HCT116 (cell line): ENCODE measurements around the gene CTNND2. TPM values are rescaled to one million over a fixed set of nuclear protein-coding genes. Genes with fewer than 3 reads are reported as not detected.

Experiments used
- ATAC-seq: fragments of 200-7000 bp; cut with Tn5 transposase; 2 replicates; pipeline ENCODE4 v1.9.1; 2020; ENCODE audit warnings: mild to moderate bottlenecking, moderate library complexity
- BruUV-seq: library from RNA; stranded (reverse); fragments of 400-500 nt; replicated peaks from 2 replicates; lab custom pipeline; 2021; lab: Mats Ljungman, UMichigan
- CTCF ChIA-PET: fragments of 300-600 bp; sonication (Branson Sonifier 250); formaldehyde crosslinking; loops from one replicate; lab custom pipeline; 2021; ENCODE audit warnings: antibody characterized with exemption; lab: Charles Lee
- POLR2A ChIA-PET: fragments of 300-600, 350-600 bp; sonication (Branson Sonifier 250); formaldehyde crosslinking; loops from one replicate; lab custom pipeline; 2021; ENCODE audit warnings: antibody characterized with exemption; lab: Charles Lee
- RAD21 ChIA-PET, 2 experiments: fragments of 300-600 bp; sonication (Branson Sonifier 250); formaldehyde crosslinking; loops; one replicate each; lab custom pipeline; 2023; ENCODE audit warnings: low total read pairs in 2 of 2; ENCODE audit not compliant: uncharacterized antibody in 2 of 2, unreplicated experiment in 2 of 2, low non-redundant PET in 1 of 2; lab: Charles Lee
- DNase-seq: peaks from one replicate; pipeline ENCODE4 v3.0.0-alpha.2; 2010; ENCODE audit warnings: low read depth, low spot score
- H2AFZ ChIP-seq: fragments of 200-600 bp; shearing (Covaris generic), sonication (generic); 2 replicates; pipeline ENCODE4 v1.6.1; 2017; ENCODE audit warnings: low read depth, mixed run types, mixed read lengths, antibody characterized with exemption, low read length; ENCODE audit not compliant: poor library complexity, severe bottlenecking
- H3K27ac ChIP-seq: 2 replicates; pipeline ENCODE4 v1.5.1; 2012; ENCODE audit warnings: low read depth, low read length
- H3K27me3 ChIP-seq: fragments of 200-600 bp; sonication (generic); 2 replicates; pipeline ENCODE4 v1.6.1; 2016; ENCODE audit warnings: mixed run types, low read length, mixed read lengths; ENCODE audit not compliant: insufficient read depth
- H3K36me3 ChIP-seq, 2 experiments: fragments of 200-500 bp in 1 of 2; fragments of 200-600 bp in 1 of 2; sonication (Bioruptor generic) in 1 of 2; sonication (generic) in 1 of 2; 2 replicates each; pipeline versions ENCODE4 v1.5.1 to v1.6.1; 2014 to 2016; ENCODE audit warnings: low read length in 2 of 2, inconsistent platforms in 1 of 2, mixed read lengths in 1 of 2, mixed run types in 1 of 2; ENCODE audit not compliant: insufficient read depth in 2 of 2, control insufficient read depth in 1 of 2
- H3K4me1 ChIP-seq, 2 experiments: fragments of 200-600 bp in 1 of 2; sonication (generic) in 1 of 2; 2 replicates each; pipeline versions ENCODE4 v1.5.1 to v1.6.1; 2012 to 2017; ENCODE audit warnings: low read length in 2 of 2, inconsistent platforms in 1 of 2, mild to moderate bottlenecking in 1 of 2, mixed read lengths in 1 of 2, mixed run types in 1 of 2, moderate library complexity in 1 of 2; ENCODE audit not compliant: insufficient read depth in 2 of 2, control insufficient read depth in 1 of 2
- H3K4me2 ChIP-seq: fragments of 200-600 bp; sonication (generic); 2 replicates; pipeline ENCODE4 v1.6.1; 2017; ENCODE audit warnings: mixed run types, low read length, mixed read lengths
- H3K4me3 ChIP-seq, 2 experiments: fragments of 200-600 bp in 1 of 2; sonication (generic) in 1 of 2; replicated peaks in 1 of 2; 2 replicates each; pipeline ENCODE4 v1.5.1; 2011 to 2016; ENCODE audit warnings: low read length in 2 of 2, control low read depth in 1 of 2, low read depth in 1 of 2, mild to moderate bottlenecking in 1 of 2, mixed read lengths in 1 of 2, mixed run types in 1 of 2
- H3K79me2 ChIP-seq: fragments of 200-600 bp; sonication (generic); 2 replicates; pipeline ENCODE4 v1.6.1; 2017; ENCODE audit warnings: mild to moderate bottlenecking, mixed run types, low read length, moderate library complexity, mixed read lengths; ENCODE audit not compliant: insufficient read depth
- H3K9ac ChIP-seq: fragments of 200-600 bp; sonication (generic); 2 replicates; pipeline ENCODE4 v1.6.1; 2016; ENCODE audit warnings: low read length, mixed read lengths
- H3K9me2 ChIP-seq: fragments of 200-600 bp; sonication (generic), shearing (Covaris generic); 2 replicates; pipeline ENCODE4 v1.6.1; 2017; ENCODE audit warnings: mixed run types, mild to moderate bottlenecking, moderate library complexity; ENCODE audit not compliant: insufficient read depth
- H3K9me3 ChIP-seq, 2 experiments: fragments of 200-500 bp in 1 of 2; fragments of 200-600 bp in 1 of 2; sonication (Bioruptor generic) in 1 of 2; sonication (generic) in 1 of 2; 2 replicates each; pipeline ENCODE4 v1.6.1; 2014 to 2017; ENCODE audit warnings: low read length in 2 of 2, mixed read lengths in 2 of 2, inconsistent platforms in 1 of 2, low read depth in 1 of 2, mild to moderate bottlenecking in 1 of 2, mixed run types in 1 of 2, moderate library complexity in 1 of 2; ENCODE audit not compliant: control insufficient read depth in 1 of 2, insufficient read depth in 1 of 2
- H4K20me1 ChIP-seq: fragments of 200-600 bp; sonication (generic), shearing (Covaris generic); 2 replicates; pipeline ENCODE4 v1.6.1; 2017; ENCODE audit warnings: mixed run types, mild to moderate bottlenecking, moderate library complexity; ENCODE audit not compliant: insufficient read depth
- ATF3 ChIP-seq: IDR thresholded peaks from 2 replicates; pipeline ENCODE4 v1.6.1; 2012
- CBX3 ChIP-seq: IDR thresholded peaks from 2 replicates; pipeline ENCODE4 v1.6.1; 2012; ENCODE audit warnings: low read depth
- CTCF ChIP-seq, 3 experiments: fragments of 200-600 bp in 1 of 3; sonication (generic) in 1 of 3; IDR thresholded peaks in 2 of 3; conservative IDR thresholded peaks in 1 of 3; 2 replicates each; pipeline ENCODE4 v1.5.1; 2012 to 2017; ENCODE audit warnings: low read depth in 2 of 3, low read length in 2 of 3, antibody characterized with exemption in 1 of 3, borderline replicate concordance in 1 of 3, control low read depth in 1 of 3, mild to moderate bottlenecking in 1 of 3, mixed read lengths in 1 of 3, mixed run types in 1 of 3, moderate library complexity in 1 of 3; ENCODE audit not compliant: insufficient read depth in 1 of 3
- EGR1 ChIP-seq: IDR thresholded peaks from 2 replicates; pipeline ENCODE4 v1.6.1; 2012; ENCODE audit warnings: low read depth
- ELF1 ChIP-seq: IDR thresholded peaks from 2 replicates; pipeline ENCODE4 v1.6.1; 2012; ENCODE audit warnings: low read depth, borderline replicate concordance
- EZH2 ChIP-seq: fragments of 200-600 bp; sonication (generic); IDR thresholded peaks from 2 replicates; pipeline ENCODE4 v1.6.1; 2017; ENCODE audit warnings: antibody characterized with exemption, mixed run types
- EZH2phosphoT487 ChIP-seq: fragments of 200-600 bp; IDR thresholded peaks from 2 replicates; pipeline ENCODE4 v1.6.1; 2018; ENCODE audit warnings: antibody characterized with exemption, borderline replicate concordance
- FOSL1 ChIP-seq: IDR thresholded peaks from 2 replicates; pipeline ENCODE4 v1.6.1; 2012; ENCODE audit warnings: low read depth
- JUND ChIP-seq: IDR thresholded peaks from 2 replicates; pipeline ENCODE4 v1.6.1; 2012
- MAX ChIP-seq: IDR thresholded peaks from 2 replicates; pipeline ENCODE4 v1.6.1; 2012
- POLR2AphosphoS5 ChIP-seq: IDR thresholded peaks from 2 replicates; pipeline ENCODE4 v1.6.1; 2011; ENCODE audit warnings: mild to moderate bottlenecking, low read depth, low read length, moderate library complexity
- SIN3A ChIP-seq: IDR thresholded peaks from 2 replicates; pipeline ENCODE4 v1.6.1; 2012; ENCODE audit warnings: low read depth
- SP1 ChIP-seq: IDR thresholded peaks from 2 replicates; pipeline ENCODE4 v1.6.1; 2012; ENCODE audit warnings: low read depth
- SRF ChIP-seq: IDR thresholded peaks from 2 replicates; pipeline ENCODE4 v1.6.1; 2012; ENCODE audit warnings: low read depth
- TCF7L2 ChIP-seq: IDR thresholded peaks from 2 replicates; pipeline ENCODE4 v1.7.0; 2011; ENCODE audit warnings: borderline replicate concordance, inconsistent platforms; ENCODE audit not compliant: insufficient read depth, insufficient read length; ENCODE audit errors: extremely low read depth
- ZBTB33 ChIP-seq: IDR thresholded peaks from 2 replicates; pipeline ENCODE4 v1.6.1; 2011; ENCODE audit warnings: mild to moderate bottlenecking, low read length, moderate library complexity; ENCODE audit not compliant: insufficient replicate concordance; ENCODE audit errors: extremely low read depth
- ZFX ChIP-seq: fragments of 450-650 bp; IDR thresholded peaks from 2 replicates; pipeline ENCODE4 v1.6.1; 2017
- ZNF274 ChIP-seq: fragments of 200-500 bp; sonication (Bioruptor generic); IDR thresholded peaks from 2 replicates; pipeline ENCODE4 v1.6.1; 2014; ENCODE audit warnings: mild to moderate bottlenecking, low read depth, low read length, inconsistent platforms
- intact Hi-C: fragments of 100-400 bp; cut with micrococcal nuclease; formaldehyde crosslinking; loops from 2 replicates; pipeline ENCODE4 v1.10.0; 2022
- total RNA-seq: library from RNA; stranded (reverse); gene quantifications from one replicate; pipeline ENCODE4 v1.2.1, GENCODE V29; 2021; ENCODE audit not compliant: unreplicated experiment

CTNND2 gene
- total RNA-seq, 1 experiment from 2014 or later: not detected

GRCh38 chr5:11646141-11646540 lies 258.1 kb downstream of the CTNND2 start (continued):
- TF ChIP-seq ZBTB33 (no peak), ELF1 (no peak), ATF3 (no peak), SRF (no peak), SIN3A (no peak), CTCF (IDR thresholded peaks at IDR 0.05 in 2 of 3, conservative IDR thresholded peaks at IDR 0.05 in 1 of 3; ENCODE audit: borderline replicate concordance in 1 of 3, insufficient read depth in 1 of 3, low read depth in 2 of 3, low read length in 2 of 3) (no peak), EGR1 (no peak), POLR2AphosphoS5 (no peak)

- no peaks in the 10 kb centered on the region for H4K20me1 ChIP-seq
- intact Hi-C loops: no loop called here
- ATAC-seq (no peak), DNase-seq (no peak)
- ChIA-PET CTCF (no interaction called here), POLR2A (no interaction called here), RAD21 (no interaction called here)
- H3K4me1 ChIP-seq: no peaks in the 10 kb centered on the region
- TF ChIP-seq ZNF274 (no peak), JUND (no peak), EZH2 (no peak), CBX3 (no peak), SP1 (no peak), TCF7L2 (no peak), ELF1 (no peak), SRF (no peak), SIN3A (no peak), FOSL1 (no peak), MAX (no peak), ZFX (no peak), EZH2phosphoT487 (no peak), EGR1 (no peak)
- no peaks in the 10 kb centered on the region for H3K79me2 ChIP-seq
- no peaks in the 10 kb centered on the region for H3K36me3 ChIP-seq
- H3K4me3 ChIP-seq: no peak overlapping the region
- H3K27ac ChIP-seq: no peak overlapping the region
- no peak overlapping the region for H3K4me2 ChIP-seq
- H3K9me2 ChIP-seq: no peaks in the 10 kb centered on the region
- H3K9ac ChIP-seq: no peak overlapping the region
- no TSS peak for BruUV-seq
- H2AFZ ChIP-seq: no peak overlapping the region
- no peaks in the 10 kb centered on the region for H3K27me3 ChIP-seq
- peaks cover 5 to 26% of the 10 kb centered on the region in 2 experiments; a peak in 2 of 4 replicates for H3K9me3 ChIP-seq
Observed at GRCh38 chr5:11642438-11642837, 261.8 kb downstream of the CTNND2 start.
